GM20431 (cell line): ENCODE measurements around the gene CEP20.

Source experiments
- in situ Hi-C: fragments of 300-500 bp; cut with MseI, MboI; formaldehyde crosslinking; loops from one replicate; pipeline ENCODE4 v1.15.0; 2020; ENCODE audit warnings: low sequenced_read_pairs; ENCODE audit not compliant: unreplicated experiment

CEP20 gene

DNA sequence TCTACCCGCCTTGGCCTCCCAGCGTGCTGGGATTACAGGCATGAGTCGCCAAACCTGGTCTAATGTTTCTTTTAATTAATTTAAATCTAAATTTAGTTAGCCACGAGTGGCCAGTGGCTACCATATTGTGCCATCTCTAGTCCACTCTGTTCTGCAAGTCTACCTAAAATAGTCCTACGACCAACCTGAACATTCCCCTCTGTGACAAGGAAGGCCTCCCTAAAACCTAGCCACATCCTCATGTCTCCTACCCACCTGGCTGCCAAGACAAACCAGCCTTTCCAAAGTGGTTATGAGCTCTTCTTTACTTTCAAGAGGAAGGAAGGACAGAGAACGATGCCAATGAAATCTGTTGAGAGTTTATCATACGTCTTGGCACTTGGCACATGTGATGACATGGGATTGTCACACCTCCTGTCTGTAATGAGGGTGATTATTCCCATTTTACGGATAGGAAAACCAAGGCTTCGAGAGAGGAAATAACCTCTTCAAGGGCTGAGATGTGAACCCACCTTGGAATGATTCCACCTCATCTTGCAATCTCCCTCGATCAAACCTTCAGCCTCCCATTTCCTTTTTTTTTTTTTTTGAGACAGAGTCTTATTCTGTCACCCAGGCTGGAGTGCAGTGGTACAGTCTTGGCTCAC is 51.3 kb downstream of the CEP20 start:
- in situ Hi-C loops, result no loop called here

DNA sequence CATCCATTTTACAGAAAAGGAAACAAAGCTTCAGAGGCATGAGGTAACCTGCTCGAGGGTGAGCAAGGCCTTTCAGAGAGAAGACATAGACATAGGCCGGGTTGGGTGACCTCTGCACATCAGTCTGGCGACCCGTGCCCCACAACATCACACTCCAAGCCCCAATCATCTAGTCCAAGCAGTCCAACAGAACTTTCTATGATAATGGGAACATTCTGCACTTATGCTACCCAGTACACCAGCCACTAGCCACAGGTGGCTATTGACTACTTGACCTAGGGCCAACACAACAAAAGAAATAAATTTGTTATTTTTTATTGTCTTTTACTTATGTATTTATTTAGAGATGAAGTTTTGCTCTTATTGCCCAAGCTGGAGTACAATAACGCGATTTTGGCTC is 52.3 kb downstream of the CEP20 start:
- in situ Hi-C loops, result no loop called here

GRCh38 chr16:15835136-15835878 is 53.1 kb downstream of the CEP20 start:
- in situ Hi-C loops, result no loop called here

DNA sequence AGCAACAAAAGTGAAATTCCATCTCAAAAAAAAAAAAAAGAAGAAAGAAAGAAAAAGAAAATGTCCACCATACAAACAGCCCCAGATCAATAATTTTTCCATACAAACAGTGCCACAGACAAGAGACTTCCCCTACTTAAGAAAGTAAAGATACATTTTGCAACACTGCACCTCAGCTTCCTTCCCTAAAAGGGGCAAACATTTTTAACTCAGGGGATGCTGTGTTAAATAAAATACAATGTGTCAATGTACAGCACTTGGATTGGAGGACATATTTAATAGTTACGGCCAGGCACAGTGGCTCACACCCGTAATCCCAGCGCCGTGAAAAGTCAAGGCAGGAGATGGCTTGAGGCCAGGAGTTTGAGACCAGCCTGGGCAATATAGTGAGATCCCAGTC is 53.9 kb downstream of the CEP20 start:
- in situ Hi-C loops, result no loop called here

DNA sequence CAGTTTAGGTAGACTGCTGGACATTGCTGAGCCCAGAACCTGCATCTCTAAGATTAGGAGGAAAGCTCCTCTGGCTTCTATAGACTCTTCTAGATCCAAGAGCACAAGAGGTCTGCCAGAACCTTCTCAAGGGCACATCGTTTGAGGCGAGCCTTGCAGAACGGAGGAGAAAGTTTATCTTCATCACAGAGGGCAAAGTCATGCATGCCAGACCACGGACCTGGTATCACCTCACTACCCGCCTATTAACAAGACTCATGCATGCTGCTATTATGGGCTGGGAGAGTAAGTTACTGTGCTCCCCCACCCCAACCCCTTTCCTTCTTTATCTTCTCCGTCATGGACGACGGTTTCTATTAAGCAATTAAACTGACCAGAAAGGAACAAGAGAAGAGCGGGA is 54.9 kb downstream of the CEP20 start:
- in situ Hi-C loops, result no loop called here

DNA sequence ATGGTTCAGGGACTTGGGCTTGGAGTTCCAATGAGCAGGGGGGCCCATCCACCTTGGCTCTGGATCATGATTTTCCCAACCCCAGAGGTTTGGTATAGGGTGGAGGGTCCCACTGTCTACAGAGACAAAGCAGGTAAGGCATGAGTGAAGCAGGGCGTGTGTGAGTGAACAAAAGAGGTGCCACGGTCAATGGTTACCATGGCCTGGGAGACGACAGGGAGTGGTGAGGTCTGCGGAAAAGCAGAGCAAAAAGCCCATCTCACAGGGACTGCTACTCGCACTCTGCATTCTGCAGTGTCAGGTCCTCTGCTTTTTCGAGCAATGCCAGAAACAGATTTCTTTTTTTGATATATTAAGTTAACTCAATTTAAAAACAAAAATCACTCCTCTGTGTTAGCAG is 56.2 kb downstream of the CEP20 start:
- in situ Hi-C loops, result no loop called here

GRCh38 chr16:15830832-15831451 is 57.5 kb downstream of the CEP20 start:
- in situ Hi-C loops, result no loop called here

GRCh38 chr16:15829460-15829859 is 58.9 kb downstream of the CEP20 start:
- in situ Hi-C loops, result no loop called here

DNA sequence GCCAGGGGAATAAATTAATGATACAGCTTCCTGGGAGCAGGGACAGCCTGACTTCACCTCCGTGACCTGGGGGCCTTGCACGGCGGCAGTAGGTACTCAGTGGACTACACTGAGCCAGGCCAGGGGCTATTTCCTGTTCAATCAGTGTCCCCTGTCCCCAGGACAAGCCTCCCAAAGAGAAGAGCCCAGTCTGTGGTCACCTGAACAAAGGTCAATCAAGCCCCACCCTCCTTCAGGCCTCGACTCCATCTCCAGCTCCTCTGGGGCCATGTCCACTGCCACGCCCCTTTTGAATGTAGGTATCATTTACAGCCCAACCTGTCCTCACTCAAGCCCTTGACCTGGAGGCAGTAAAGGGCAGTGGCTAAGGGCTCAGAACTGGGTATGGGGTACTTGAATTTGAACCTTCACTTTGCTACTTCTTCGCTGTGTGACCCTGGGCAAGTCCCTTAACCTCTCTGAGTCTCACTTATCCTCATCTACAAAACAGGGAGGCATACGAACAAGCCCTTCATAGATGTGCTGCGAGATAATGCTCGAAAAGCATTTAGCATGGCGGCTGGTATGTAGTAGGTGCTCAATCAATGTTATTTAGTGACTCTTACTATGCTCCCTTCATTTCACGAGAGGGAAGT is 60.6 kb downstream of the CEP20 start:
- in situ Hi-C loops, result no loop called here

GRCh38 chr16:15827299-15827698 is 61.1 kb downstream of the CEP20 start:
- in situ Hi-C loops, result no loop called here

DNA sequence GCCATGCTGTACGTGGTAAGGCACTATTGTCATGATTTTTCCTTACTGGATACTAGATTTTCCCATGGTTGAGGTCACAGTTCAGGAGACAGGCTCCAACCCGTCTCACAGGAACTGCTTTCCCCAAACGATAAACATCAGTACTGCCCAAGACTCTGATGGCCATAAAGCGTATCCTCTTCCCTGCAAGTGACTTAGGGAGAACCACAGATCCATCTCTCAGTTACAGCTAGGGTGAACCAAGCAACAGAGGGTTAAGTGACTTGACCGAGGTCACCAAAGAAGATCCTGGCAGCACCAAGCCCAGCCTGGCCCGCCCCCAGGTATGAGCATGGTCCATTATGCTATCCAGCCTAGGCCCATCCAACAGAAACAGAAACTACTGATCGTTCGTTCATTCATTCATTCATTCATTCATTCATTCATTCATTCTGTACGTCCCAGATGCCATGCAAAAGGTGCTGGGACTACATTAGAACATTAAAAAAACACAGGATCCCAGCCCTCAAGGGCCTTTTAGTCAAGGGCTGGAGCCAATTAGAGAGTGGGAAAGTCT is 62.6 kb downstream of the CEP20 start:
- in situ Hi-C loops, result no loop called here

DNA sequence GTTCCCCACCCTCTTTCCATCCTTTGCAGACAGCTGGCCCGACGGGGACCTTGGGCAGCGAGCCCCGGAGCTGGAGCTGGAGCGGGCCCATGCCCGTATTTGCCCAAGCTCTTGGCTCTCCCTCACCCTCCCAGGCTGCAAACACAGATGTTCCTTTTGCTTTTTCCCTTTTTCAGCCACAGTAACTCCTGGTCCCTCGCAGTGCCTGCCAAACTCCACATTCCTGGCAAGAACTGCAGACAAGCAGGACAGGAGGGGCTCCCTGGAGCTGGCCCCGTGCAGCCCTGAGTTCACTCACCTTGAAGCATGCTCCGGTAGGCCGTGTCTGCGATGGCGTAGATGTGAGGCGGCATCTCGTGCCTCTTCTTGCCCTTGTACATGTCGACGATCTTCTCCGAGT is 65.4 kb downstream of the CEP20 start:
- in situ Hi-C loops, result no loop called here

- in situ Hi-C loops, result no loop called here
These were observed 67.6 kb downstream of the CEP20 start for GRCh38 chr16:15820837-15821236.

- in situ Hi-C loops, result no loop called here
These were observed 69.4 kb downstream of the CEP20 start for GRCh38 chr16:15819046-15819445.

DNA sequence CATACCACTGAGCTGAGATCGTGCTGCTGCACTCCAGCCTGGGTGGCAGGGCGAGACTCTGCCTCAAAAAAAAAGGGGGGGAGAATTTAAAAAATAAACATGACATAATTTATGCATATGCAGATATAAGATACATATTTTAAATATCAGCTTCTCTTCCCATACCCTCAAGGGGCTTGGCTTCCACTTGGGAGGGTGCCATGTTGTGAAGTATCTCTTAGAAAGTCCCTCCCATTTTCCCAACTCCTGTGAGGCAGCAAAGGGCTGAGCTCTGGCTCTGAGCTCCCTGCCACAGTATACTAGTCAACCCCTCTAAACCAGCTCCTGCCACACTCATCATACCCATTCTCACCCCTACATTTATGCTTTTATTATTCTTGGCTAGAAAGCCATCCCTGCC is 71.0 kb downstream of the CEP20 start:
- in situ Hi-C loops, result no loop called here

GRCh38 chr16:15816228-15816627 is 72.2 kb downstream of the CEP20 start:
- in situ Hi-C loops, result no loop called here
